ENCODE data around the gene ECSCR.

The ECSCR gene

GRCh38 chr5:139473105-139473504, 10.6 kb upstream of the ECSCR start:
- DNase-seq, result no peak

GRCh38 chr5:139472386-139473030, 10.0 kb upstream of the ECSCR start:
- DNase-seq, result no peak

- no peak for DNase-seq
Measured at GRCh38 chr5:139470821-139471300, 8.3 kb upstream of the ECSCR start, which contains the start of gene SMIM33. TSS of gene SMIM33 (plus strand) at chr5:139471004. CDS start at chr5:139471122, 118 bp downstream.

DNA sequence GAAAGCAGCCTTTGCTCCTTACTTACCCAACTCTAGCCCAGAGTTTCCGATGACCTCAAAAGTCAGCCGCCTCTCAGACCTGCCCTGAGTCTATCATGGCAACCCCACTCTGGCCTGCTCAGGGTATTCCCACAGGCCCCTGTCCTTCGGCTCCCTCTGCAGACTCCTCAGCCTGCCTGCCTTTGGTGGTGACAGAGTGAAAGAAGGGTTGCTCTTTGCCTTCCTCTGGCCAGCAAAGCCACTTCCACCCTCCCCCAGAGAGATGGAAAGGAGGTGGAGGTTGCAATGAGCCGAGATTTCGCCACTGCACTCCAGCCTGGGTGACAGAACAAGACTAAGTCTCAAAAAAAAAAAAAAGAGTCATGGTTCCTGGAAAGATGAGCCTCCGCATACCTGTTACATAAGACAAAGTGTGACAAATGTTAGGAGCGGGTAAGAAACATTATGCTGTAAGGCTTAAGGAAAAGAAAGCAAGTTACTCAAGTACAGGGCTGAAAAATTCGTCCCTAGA, 5.9 kb upstream of the ECSCR start:
- peak; percentile 45 for DNase-seq

GRCh38 chr5:139461698-139462097, 845 bp downstream of the ECSCR start:
- DNase-seq, result no peak

DNA sequence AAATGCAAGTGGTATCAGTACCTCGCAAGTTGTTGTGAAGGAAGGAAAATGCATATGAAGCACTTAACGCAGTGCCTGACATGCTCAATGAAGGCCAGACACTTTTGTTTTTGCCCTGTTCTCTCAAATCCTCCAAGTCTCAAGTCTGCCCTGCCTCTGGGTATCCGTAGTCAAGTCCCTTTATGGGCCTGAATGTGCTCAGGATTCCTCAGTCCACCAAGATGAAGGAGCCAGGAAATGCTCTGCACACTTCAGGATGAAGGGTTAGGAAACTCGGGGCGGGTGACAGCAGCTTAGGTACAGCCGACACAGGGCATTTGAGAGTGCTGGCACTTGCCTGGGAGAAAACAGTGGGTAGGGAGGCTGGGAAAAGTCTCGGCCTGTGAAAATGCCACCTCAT, 1.4 kb downstream of the ECSCR start:
- DNase-seq, result no peak

- no peak for DNase-seq
Measured at GRCh38 chr5:139460455-139460854, 2.1 kb downstream of the ECSCR start.

DNA sequence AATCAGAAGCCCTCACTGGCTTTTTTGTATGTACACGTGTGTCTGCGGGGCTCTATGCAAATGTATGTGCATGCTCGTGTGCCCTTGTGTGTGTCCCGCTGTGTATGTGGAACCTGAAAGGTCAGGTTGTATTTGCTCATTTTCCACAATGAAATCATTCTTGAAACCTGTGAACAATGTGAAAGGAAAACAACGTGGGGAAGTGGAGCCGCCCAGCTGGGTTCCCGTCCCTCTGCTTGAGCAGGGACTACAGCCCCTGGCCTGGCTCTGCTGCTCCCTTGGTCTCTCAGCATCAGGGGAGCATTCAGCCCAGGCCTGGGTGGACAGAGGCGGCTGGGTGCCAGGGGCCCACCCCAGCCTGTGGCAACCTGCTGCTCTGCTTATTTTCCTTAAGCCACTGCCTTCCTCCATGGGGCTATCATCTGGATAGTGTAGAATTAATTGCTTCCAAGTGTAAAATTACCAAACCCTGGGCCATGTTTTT, 3.0 kb downstream of the ECSCR start:
- DNase-seq, result no peak

DNA sequence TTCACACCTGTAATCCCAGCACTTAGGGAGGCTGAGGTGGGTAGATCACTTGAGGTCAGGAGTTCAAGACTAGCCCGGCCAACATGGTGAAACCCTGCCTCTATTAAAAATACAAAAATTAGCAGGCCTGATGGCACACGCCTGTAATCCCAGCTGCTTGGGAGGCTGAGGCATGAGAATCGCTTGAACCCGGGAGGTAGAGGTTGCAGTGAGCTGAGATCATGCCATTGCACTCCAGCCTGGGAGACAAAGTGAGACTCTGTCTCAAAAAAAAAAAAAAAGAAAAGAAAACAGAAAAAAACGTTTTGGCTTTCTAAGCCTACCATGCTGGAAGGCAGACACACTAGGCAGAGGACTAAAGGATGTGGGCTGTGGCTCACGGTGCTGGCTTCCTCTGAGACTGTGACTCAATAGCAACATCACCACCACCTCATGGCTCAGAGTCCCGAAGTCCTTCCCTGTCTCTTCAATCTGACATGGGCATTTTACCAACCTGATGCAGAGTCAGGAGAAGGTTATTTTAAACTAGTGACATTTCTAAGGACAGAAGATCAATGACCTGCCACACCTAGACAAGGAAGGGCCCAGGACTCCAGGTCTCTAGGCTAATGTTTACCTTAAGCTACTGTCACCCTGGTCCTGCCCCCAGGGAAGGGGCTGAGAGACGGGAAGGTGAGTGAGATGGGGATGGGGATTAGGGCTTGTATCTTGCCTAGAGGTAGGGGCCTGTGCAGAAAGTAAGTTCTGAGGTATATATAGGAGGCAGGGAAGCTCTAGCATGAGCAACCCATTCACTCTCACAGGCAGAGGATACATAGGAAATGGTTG, 3.7 kb downstream of the ECSCR start:
- no peak for DNase-seq

GRCh38 chr5:139457653-139458306, 4.8 kb downstream of the ECSCR start:
- DNase-seq, result no peak

GRCh38 chr5:139457241-139457640, 5.3 kb downstream of the ECSCR start:
- DNase-seq, result no peak

DNA sequence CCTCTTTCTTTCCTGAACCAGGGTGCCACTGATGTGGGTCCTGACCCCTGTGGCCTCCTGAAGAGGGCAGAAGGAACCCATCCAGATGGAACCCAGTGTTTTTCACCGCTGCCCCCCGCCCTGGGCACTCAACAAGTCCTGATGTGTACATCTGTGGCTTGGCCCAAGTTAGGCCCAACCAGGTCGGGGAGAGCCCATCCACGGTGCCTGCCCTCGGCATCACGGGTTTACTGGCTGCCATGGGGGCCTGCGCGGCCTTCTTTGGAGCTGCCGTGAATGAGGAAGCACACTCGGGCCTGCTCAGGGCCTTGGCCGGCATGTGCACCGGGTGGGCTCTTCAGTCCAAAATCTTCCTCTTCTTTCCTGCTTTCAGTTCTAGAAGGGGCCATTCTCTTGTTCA, 5.8 kb downstream of the ECSCR start:
- no peak for DNase-seq

DNA sequence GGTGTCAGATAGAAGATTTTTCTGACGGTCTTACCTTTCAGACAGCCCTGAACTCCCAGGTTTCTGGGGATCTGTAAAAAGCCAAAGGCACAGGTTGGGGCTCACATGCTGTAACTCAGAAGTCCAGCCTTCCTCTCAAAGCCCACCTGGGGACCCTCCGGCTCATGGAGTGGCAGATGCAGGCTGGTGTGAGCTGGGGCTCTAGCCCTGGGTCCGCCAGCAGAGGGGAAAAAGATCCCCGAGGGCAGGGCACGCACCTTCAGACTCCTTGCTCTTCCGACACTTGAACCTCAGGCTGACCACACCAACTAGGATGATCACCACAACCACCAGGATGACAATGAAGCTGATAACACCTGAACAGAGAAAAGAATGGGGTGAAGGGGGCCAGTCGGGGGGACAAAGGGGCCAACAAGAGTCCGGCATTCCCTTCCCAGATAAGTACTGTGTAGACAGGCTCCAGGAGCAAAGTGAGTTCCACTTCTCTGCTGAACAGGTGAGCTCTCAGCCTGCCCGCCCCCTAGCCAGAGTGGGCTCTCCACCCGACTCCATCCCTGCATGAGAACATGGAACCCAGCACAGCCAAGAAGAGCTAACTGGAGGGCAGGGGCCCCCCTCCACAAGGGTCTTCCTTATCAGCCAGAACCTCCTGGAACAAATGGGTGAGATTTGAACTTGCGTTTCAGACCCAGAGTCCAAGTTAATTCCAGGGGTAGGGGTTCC, 7.8 kb downstream of the ECSCR start:
- DNase-seq, result no peak

- no peak for DNase-seq
Measured at GRCh38 chr5:139453683-139454567, 8.6 kb downstream of the ECSCR start.

DNA sequence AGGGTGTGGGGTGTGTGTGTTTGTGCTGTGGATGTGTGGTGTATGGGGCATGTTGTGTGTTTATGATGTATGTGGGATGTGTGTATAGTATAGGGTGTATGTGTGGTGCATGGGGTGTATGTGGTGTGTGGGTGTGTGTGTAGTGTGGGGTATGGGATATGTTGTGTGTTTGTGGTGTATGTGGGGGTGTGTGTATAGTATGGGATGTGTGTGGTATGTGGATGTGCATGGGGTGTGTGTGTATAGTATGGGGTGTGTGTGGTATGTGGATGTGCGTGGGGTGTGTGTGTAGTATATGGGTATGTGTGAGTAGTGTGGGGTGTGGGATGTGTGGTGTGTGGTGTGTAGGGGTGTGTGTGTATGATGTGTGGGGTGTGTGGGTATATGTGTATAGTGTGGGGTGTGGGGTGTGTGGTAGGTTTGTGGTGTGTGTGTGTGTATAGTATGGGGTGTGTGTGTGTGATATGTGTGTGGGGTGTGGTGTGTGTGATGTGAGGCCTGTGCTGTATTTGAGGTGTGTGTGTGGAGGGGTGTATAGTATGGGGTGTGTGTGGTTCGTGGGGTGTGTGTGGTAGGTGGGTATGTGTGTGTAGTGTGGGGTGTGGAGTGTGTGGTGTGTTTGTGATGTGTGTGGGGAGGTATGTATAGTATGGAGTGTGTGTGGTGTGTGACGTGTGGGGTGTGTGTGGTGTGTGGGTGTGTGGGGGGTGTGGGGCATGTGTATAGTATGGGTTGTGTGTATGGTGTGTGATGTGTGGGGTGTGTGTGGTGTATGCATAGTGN, 10.5 kb downstream of the ECSCR start:
- DNase-seq, result no peak

DNA sequence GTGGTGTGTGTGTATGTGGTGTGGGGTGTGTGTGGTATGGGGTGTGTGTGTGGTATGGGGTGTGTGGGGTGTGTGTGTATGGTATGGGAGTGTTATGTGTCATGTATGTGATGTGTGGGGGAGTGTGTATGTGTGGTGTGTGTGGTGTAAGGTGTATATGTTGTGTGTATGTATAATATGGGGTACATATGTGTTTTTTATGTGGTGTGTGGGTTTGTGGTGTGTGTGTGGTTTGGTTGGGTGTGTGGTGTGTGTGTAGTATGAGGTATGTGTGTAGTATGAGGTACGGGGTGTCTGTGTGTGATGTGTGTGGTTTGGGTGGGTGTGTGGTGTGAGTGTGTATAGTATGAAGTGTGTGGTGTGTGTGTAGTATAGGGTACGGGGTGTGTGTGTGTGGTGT, 11.4 kb downstream of the ECSCR start:
- no peak for DNase-seq

GRCh38 chr5:139446956-139447779, 15.4 kb downstream of the ECSCR start:
- DNase-seq, result peak; percentile 78

- DNase-seq, result no peak
Measured at GRCh38 chr5:139445325-139446170, 17.0 kb downstream of the ECSCR start.
